Gastroesophageal sphincter (tissue), 3 donors: ENCODE data around the gene BORCS5.

Experiments used
- CTCF ChIP-seq, 4 experiments: fragments of 200-600 bp in 2 of 4; fragments of 450-650 bp in 2 of 4; sonication (generic) in 1 of 4; IDR thresholded peaks; one replicate each; pipeline ENCODE4 v1.5.1; 2017 to 2019; ENCODE audit warnings: antibody characterized with exemption in 4 of 4, mild to moderate bottlenecking in 2 of 4, moderate library complexity in 2 of 4
- EP300 ChIP-seq: sonication (generic); formaldehyde crosslinking; IDR thresholded peaks from one replicate; pipeline ENCODE4 v1.6.1; 2017; ENCODE audit warnings: antibody characterized with exemption, mild to moderate bottlenecking
- POLR2A ChIP-seq, 2 donors: fragments of 450-650 bp; IDR thresholded peaks; one replicate each; pipeline ENCODE4 v1.6.1; 2017; ENCODE audit warnings: antibody characterized with exemption in 2 of 2, mild to moderate bottlenecking in 2 of 2, moderate library complexity in 1 of 2
- POLR2AphosphoS5 ChIP-seq: sonication (generic); formaldehyde crosslinking; IDR thresholded peaks from one replicate; pipeline ENCODE4 v1.6.1; 2017; ENCODE audit warnings: antibody characterized with exemption

- TF ChIP-seq CTCF (IDR thresholded peaks at IDR 0.05) (no peak), POLR2A (IDR thresholded peaks at IDR 0.05) (no peak), POLR2AphosphoS5 (no peak), EP300 (no peak)
Observed at GRCh38 chr12:12333407-12334366, 23.2 kb upstream of the BORCS5 start.
